Adrenal gland (tissue), 5 donors: ENCODE results near the gene SLC15A3.

Experiments
- CTCF ChIP-seq, 6 experiments: fragments of 450-650 bp in 4 of 6; fragments of 200-600 bp in 2 of 6; sonication (generic) in 1 of 6; IDR thresholded peaks; 1 replicate in 5 of 6; 2 replicates in 1 of 6; pipeline versions ENCODE4 v1.5.1 to v1.8.0; 2016 to 2021; ENCODE audit warnings: antibody characterized with exemption in 6 of 6, mild to moderate bottlenecking in 2 of 6, moderate library complexity in 1 of 6
- POLR2A ChIP-seq, 2 donors: fragments of 450-650 bp; IDR thresholded peaks; one replicate each; pipeline ENCODE4 v1.6.1; 2017; ENCODE audit warnings: antibody characterized with exemption in 2 of 2, mild to moderate bottlenecking in 2 of 2, moderate library complexity in 1 of 2
- donor health status: DM: no; HTN: no; CAD: no.

- TF ChIP-seq CTCF (IDR thresholded peaks at IDR 0.05), result no peak
- TF ChIP-seq POLR2A (IDR thresholded peaks at IDR 0.05), result no peak
These were observed 25.5 kb downstream of the SLC15A3 start for GRCh38 chr11:60926500-60926899.
